Colonic mucosa (tissue), 4 donors: ENCODE data around the gene SYNGR1. TPM values are rescaled to one million over a fixed set of nuclear protein-coding genes. Genes with fewer than 3 reads are reported as not detected.
A peak's percentile ranks its signal among the peaks of the same experiment; 100 is the strongest.

ENCODE experiments used
- DNase-seq: peaks from one replicate; pipeline ENCODE4 v3.0.0-alpha.2; 2020
- H3K27ac ChIP-seq: fragments of 200-600 bp; one replicate; pipeline ENCODE4 v1.8.0; 2021
- H3K27me3 ChIP-seq: fragments of 200-600 bp; one replicate; pipeline ENCODE4 v1.8.0; 2021
- H3K36me3 ChIP-seq: fragments of 200-600 bp; one replicate; pipeline ENCODE4 v1.8.0; 2021
- H3K4me1 ChIP-seq: fragments of 200-600 bp; one replicate; pipeline ENCODE4 v1.8.0; 2021; ENCODE audit warnings: mild to moderate bottlenecking
- H3K4me3 ChIP-seq: fragments of 200-600 bp; one replicate; pipeline ENCODE4 v1.8.0; 2021
- H3K9ac ChIP-seq, 2 donors: one replicate each; pipeline ENCODE4 v1.7.0; 2013; ENCODE audit warnings: control low read depth in 2 of 2, low read depth in 2 of 2, low read length in 2 of 2
- H3K9me3 ChIP-seq: fragments of 200-600 bp; one replicate; pipeline ENCODE4 v1.8.0; 2021
- intact Hi-C: fragments of 100-400 bp; cut with DNase I; formaldehyde crosslinking; loops from one replicate; pipeline ENCODE4 v1.14.1; 2022
- total RNA-seq, 2 donors: library from RNA; stranded (reverse); fragmentation: NEBNext Ultra II Directional in 1 of 2; extraction: Animal tissue kit (Norgen Biotek cat#: 25700) in 1 of 2; gene quantifications; one replicate each; pipeline ENCODE4 v1.2.1, GENCODE V29; 2021
- TF ChIP-seq, protein P1 (sequence below): fragments of 200-600 bp; IDR thresholded peaks from one replicate; pipeline ENCODE4 v1.8.0; 2022; ENCODE audit warnings: antibody characterized with exemption, mild to moderate bottlenecking
- donor health status: healthy.
- donor health status: DM: no; HTN: no; CAD: no.
- donor health status: DM: no; HTN: no; CAD: no.

SYNGR1 gene, protein sequence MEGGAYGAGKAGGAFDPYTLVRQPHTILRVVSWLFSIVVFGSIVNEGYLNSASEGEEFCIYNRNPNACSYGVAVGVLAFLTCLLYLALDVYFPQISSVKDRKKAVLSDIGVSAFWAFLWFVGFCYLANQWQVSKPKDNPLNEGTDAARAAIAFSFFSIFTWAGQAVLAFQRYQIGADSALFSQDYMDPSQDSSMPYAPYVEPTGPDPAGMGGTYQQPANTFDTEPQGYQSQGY
- total RNA-seq: 1 to 10 TPM; 1.8 to 4.3 TPM

DNA sequence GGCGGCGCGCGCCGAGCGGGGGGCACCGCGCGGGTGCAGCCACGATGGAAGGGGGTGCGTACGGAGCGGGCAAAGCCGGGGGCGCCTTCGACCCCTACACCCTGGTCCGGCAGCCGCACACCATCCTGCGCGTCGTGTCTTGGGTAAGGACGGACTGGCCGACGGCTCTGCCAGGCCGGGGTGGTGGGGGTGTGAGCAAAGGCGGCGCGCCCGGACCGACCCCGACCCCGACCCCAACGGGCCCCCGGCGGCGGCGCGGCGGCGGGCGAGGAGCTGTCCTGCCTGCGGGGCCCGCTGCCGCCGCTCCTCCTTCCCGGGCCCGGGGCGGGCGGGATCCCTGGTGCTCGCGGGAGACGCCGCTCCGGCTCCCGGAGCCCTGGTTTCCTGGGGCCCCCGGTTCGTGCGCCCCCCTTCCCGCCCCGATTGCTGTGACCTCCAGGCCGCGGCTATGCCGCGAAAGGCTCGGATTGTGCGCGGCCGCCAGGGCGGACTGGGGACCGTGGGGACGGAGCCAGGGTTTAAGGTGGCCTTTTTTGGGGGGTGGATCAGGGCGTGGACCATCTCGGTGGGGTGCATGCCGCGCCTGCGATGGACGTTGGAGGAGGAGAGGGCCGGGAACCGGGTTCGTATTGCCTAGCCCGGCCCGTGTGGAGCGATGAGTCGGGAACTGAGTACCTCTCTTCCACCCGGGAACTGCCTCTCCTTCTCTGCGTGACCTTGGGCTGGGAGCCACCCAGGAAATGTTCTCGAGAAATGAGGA, at the start of gene SYNGR1:
TSS of gene SYNGR1 (plus strand) at position 25 of the 760 bp plus-strand sequence. CDS start at position 45, 20 bp downstream.
- no peak for DNase-seq
- TF ChIP-seq, protein P1, sequence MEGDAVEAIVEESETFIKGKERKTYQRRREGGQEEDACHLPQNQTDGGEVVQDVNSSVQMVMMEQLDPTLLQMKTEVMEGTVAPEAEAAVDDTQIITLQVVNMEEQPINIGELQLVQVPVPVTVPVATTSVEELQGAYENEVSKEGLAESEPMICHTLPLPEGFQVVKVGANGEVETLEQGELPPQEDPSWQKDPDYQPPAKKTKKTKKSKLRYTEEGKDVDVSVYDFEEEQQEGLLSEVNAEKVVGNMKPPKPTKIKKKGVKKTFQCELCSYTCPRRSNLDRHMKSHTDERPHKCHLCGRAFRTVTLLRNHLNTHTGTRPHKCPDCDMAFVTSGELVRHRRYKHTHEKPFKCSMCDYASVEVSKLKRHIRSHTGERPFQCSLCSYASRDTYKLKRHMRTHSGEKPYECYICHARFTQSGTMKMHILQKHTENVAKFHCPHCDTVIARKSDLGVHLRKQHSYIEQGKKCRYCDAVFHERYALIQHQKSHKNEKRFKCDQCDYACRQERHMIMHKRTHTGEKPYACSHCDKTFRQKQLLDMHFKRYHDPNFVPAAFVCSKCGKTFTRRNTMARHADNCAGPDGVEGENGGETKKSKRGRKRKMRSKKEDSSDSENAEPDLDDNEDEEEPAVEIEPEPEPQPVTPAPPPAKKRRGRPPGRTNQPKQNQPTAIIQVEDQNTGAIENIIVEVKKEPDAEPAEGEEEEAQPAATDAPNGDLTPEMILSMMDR: no peak
- Histone ChIP-seq H3K36me3 (no peaks in the 10 kb centered on the region), H3K9me3 (no peaks in the 10 kb centered on the region), H3K9ac (peak within 1 kb of the TSS in 1 of 2 donors; percentile 72), H3K27me3 (peaks cover 17% of the 10 kb centered on the region), H3K4me3 (peak within 1 kb of the TSS; percentile 29), H3K4me1 (no peaks in the 10 kb centered on the region), H3K27ac (no peak within 1 kb of the TSS)
- intact Hi-C loops: no loop called here

DNA sequence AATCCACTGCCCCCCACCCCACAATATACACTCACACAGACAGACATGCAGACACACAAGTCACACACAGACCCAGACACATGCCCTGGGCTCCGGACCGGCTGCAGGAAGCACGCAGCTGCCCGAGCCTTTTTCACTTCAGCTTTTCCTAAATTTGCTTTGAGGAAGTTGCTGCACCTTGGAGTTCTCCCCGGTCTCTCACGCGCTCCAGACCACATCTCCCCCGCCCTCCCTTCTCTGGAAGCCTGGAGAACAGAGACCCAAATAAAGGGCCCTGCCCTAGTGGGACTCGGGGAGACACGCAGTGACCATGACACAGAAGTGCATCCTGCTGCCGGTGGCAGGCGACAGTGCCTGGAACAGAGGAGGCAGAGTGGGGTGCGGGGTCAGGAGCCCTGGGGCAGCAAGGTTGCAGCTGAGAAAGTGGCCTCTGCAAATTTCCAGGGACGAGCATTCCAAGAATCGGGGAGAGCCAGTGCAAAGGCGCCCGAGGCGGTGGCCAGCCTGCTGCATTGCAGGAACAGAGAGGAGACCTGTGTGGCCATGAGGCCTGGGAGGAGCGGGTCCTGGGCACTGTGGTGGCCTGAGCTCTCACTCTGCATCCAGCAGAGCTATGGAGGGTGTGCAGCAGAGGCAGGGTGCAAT, 49.5 kb upstream of the SYNGR1 start:
- TF ChIP-seq, protein P1: no peak
- Histone ChIP-seq H3K27me3 (no peaks in the 10 kb centered on the region), H3K4me1 (no peaks in the 10 kb centered on the region), H3K4me3 (no peak overlapping the region), H3K9ac (no peak overlapping the region), H3K27ac (no peak overlapping the region), H3K36me3 (no peaks in the 10 kb centered on the region), H3K9me3 (no peaks in the 10 kb centered on the region)
- DNase-seq: no peak
- intact Hi-C loops: loop anchor here (10.0 kb wide), 1 partner anchor 56 kb away; the partner anchor contains the start of gene PDGFB

DNA sequence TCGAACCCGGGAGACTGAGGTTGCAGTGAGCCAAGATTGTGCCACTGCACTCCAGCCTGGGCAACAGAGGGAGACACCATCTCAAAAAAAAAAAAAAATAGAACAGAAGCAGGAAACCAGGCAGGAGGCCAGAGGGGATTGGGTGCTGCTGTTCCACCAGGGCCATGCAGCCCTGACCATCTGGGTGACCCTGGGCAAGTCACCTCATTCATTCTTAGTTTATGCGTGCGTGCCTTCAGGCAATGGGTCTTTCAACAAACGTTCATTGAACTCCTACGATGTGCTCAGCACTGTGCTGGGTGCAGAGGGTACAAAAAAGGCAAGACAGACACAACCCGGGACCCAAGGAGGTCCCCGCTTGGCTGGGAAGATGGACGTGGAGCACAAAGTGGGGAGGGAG, 48.7 kb upstream of the SYNGR1 start:
- no peaks in the 10 kb centered on the region for H3K27me3 ChIP-seq
- intact Hi-C loops: loop anchor here (10.0 kb wide), 1 partner anchor 56 kb away; the partner anchor contains the start of gene PDGFB
- no peak overlapping the region for H3K27ac ChIP-seq
- no peak overlapping the region for H3K9ac ChIP-seq
- H3K9me3 ChIP-seq: no peaks in the 10 kb centered on the region
- no peak overlapping the region for H3K4me3 ChIP-seq
- no peak for DNase-seq
- H3K36me3 ChIP-seq: no peaks in the 10 kb centered on the region
- no peaks in the 10 kb centered on the region for H3K4me1 ChIP-seq
- TF ChIP-seq, protein P1: no peak

DNA sequence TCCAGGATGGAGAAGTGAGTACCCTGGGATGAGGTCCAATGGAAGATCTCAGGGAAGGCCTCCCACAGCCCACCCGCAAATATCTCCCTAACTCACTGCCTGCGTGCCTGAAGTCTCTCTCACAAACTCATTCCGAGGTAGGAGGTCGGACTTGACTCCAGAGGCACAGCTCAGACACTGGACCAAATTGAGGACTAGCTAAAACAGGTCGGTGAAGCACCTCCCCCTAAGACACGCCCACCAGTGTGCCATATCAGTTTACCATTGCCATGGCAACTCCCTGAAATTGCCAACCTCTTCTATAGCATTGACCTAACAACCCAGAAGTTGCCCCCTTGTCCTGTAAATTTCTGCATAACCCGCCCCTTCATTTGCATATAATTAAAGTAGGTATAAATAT, 47.9 kb upstream of the SYNGR1 start:
- intact Hi-C loops: loop anchor here (10.0 kb wide), 1 partner anchor 57 kb away; the partner anchor contains the start of gene PDGFB
- no peak for DNase-seq
- H3K4me3 ChIP-seq: no peak overlapping the region
- H3K9ac ChIP-seq: no peak overlapping the region
- H3K4me1 ChIP-seq: no peaks in the 10 kb centered on the region
- H3K36me3 ChIP-seq: no peaks in the 10 kb centered on the region
- TF ChIP-seq, protein P1: no peak
- H3K9me3 ChIP-seq: no peaks in the 10 kb centered on the region
- H3K27me3 ChIP-seq: no peaks in the 10 kb centered on the region
- no peak overlapping the region for H3K27ac ChIP-seq

DNA sequence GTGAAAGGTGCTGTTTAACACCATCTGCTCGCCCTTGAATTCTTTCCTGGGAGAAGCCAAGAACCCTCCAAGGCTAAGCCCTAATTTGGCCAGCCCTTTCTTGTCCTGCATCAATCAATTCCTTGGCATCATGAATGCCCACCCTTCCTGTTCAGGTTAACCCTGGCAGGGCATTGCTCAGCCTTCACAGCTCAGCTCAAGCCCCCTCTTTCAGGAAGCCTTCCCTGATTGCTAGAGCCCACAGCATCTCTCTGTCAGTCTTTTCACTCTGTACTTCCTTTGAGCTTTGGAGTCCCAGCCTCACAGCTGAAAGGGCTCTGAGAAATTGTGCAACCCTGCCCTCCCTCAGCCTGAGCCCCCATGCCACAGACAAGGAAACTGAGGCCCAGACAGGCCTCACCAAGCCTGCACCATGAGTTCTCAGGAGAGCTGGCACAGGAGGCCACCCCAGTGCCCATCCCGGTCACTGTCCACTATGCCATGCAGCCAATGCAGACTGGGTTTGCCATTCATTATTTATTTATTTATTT, 47.3 kb upstream of the SYNGR1 start:
- H3K27me3 ChIP-seq: no peaks in the 10 kb centered on the region
- no peaks in the 10 kb centered on the region for H3K4me1 ChIP-seq
- no peaks in the 10 kb centered on the region for H3K9me3 ChIP-seq
- TF ChIP-seq, protein P1: no peak
- no peak for DNase-seq
- H3K36me3 ChIP-seq: no peaks in the 10 kb centered on the region
- intact Hi-C loops: loop anchor here (10.0 kb wide), 1 partner anchor 58 kb away; the partner anchor contains the start of gene PDGFB
- H3K27ac ChIP-seq: no peak overlapping the region
- H3K4me3 ChIP-seq: no peak overlapping the region
- H3K9ac ChIP-seq: no peak overlapping the region
